PC-9 (cell line): ENCODE measurements around the gene VAT1L. TPM values are rescaled to one million over a fixed set of nuclear protein-coding genes. Genes with fewer than 3 reads are reported as not detected.

ENCODE experiments used
- BruUV-seq: library from RNA; stranded (reverse); fragments of 400-500 nt; replicated peaks from 2 replicates; lab custom pipeline; 2021; lab: Mats Ljungman, UMichigan
- CTCF ChIA-PET: fragments of 300-600 bp; sonication (Branson Sonifier 250); formaldehyde crosslinking; loops from one replicate; lab custom pipeline; 2022; ENCODE audit warnings: antibody characterized with exemption; lab: Charles Lee
- POLR2A ChIA-PET: fragments of 300-600 bp; sonication (Branson Sonifier 250); formaldehyde crosslinking; loops from one replicate; lab custom pipeline; 2022; ENCODE audit warnings: antibody characterized with exemption; ENCODE audit not compliant: unreplicated experiment; lab: Charles Lee
- DNase-seq, 2 experiments: peaks; one replicate each; pipeline versions ENCODE4 v3.0.0 to v3.0.0-alpha.2; 2015 to 2022; ENCODE audit warnings: mixed read lengths in 1 of 2
- H2AFZ ChIP-seq: fragments of 200-600 bp; sonication (generic); 2 replicates; pipeline ENCODE4 v1.8.1; 2017; ENCODE audit warnings: antibody characterized with exemption
- H3F3A ChIP-seq: fragments of 200-600 bp; sonication (generic); 2 replicates; pipeline ENCODE4 v1.8.1; 2017; ENCODE audit warnings: antibody characterized with exemption, mild to moderate bottlenecking, low read depth; ENCODE audit not compliant: insufficient read depth
- H3K27ac ChIP-seq: fragments of 200-600 bp; sonication (generic); 2 replicates; pipeline ENCODE4 v1.6.1; 2016; ENCODE audit warnings: mixed run types
- H3K27me3 ChIP-seq: fragments of 200-600 bp; sonication (generic); 2 replicates; pipeline ENCODE4 v1.6.1; 2016; ENCODE audit warnings: low read depth, mixed run types; ENCODE audit not compliant: insufficient read depth
- H3K36me3 ChIP-seq: fragments of 200-600 bp; sonication (generic); 2 replicates; pipeline ENCODE4 v1.6.1; 2016; ENCODE audit warnings: low read depth, mixed run types
- H3K4me1 ChIP-seq: fragments of 200-600 bp; sonication (generic); replicated peaks from 2 replicates; pipeline ENCODE4 v1.6.1; 2016; ENCODE audit warnings: mixed run types; ENCODE audit not compliant: insufficient read depth
- H3K4me2 ChIP-seq: fragments of 200-600 bp; sonication (generic); 2 replicates; pipeline ENCODE4 v1.6.1; 2017; ENCODE audit warnings: mixed run types
- H3K4me3 ChIP-seq: fragments of 200-600 bp; sonication (generic); 2 replicates; pipeline ENCODE4 v1.6.1; 2016; ENCODE audit warnings: mixed run types
- H3K79me2 ChIP-seq: fragments of 200-600 bp; sonication (generic); 2 replicates; pipeline ENCODE4 v1.6.1; 2017; ENCODE audit warnings: low read depth, mixed run types
- H3K9me2 ChIP-seq: fragments of 200-600 bp; sonication (generic); 2 replicates; pipeline ENCODE4 v1.8.1; 2017; ENCODE audit warnings: mild to moderate bottlenecking; ENCODE audit not compliant: insufficient read depth
- H3K9me3 ChIP-seq: fragments of 200-600 bp; sonication (generic); 2 replicates; pipeline ENCODE4 v1.8.1; 2016; ENCODE audit warnings: low read depth; ENCODE audit not compliant: insufficient read depth
- H4K20me1 ChIP-seq: fragments of 200-600 bp; sonication (generic); 2 replicates; pipeline ENCODE4 v1.8.1; 2017; ENCODE audit not compliant: insufficient read depth
- CTCF ChIP-seq: fragments of 200-600 bp; sonication (generic); conservative IDR thresholded peaks from 2 replicates; pipeline ENCODE4 v1.6.1; 2017; ENCODE audit warnings: mixed run types, antibody characterized with exemption, mild to moderate bottlenecking, moderate library complexity
- EZH2 ChIP-seq: fragments of 200-600 bp; sonication (generic); IDR thresholded peaks from 2 replicates; pipeline ENCODE4 v1.8.0; 2017; ENCODE audit warnings: antibody characterized with exemption, low read depth
- intact Hi-C: fragments of 100-400 bp; cut with micrococcal nuclease; formaldehyde crosslinking; loops from one replicate; pipeline ENCODE4 v1.10.0; 2022; ENCODE audit not compliant: unreplicated experiment
- total RNA-seq: library from RNA; stranded (reverse); gene quantifications from 2 replicates; pipeline ENCODE4 v1.2.3, GENCODE V29; 2021

Gene VAT1L
- total RNA-seq, 1 experiment from 2014 or later: not detected

DNA sequence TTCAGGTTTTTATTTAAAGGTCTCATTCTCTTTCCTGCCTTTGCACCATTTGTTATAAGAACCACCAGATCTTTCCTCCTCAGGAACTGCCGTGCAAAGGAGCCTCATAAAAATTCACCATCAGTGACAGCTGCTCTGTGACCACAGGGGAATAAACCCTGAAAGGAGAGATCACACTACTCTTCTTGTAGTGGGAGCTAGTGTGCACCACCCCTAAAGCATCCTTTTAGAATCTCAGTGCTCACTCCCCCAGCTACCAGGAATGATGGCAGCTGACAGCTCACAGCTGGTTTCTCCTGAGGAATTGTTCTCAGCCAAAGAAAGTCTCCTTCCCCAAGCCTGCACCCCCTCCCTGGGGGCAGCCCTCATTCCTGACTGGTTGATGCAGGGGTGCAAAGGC, 18.7 kb downstream of the VAT1L start:
- H3K4me3 ChIP-seq: no peak overlapping the region
- CTCF ChIA-PET: no interaction called here
- POLR2A ChIA-PET: no interaction called here
- H3K9me2 ChIP-seq: no peaks in the 10 kb centered on the region
- H4K20me1 ChIP-seq: no peaks in the 10 kb centered on the region
- no peak overlapping the region for H3K27ac ChIP-seq
- H3K79me2 ChIP-seq: no peaks in the 10 kb centered on the region
- no peak for DNase-seq
- no peak overlapping the region for H2AFZ ChIP-seq
- H3K4me2 ChIP-seq: no peak overlapping the region
- no peak for TF ChIP-seq EZH2
- peaks cover 59% of the 10 kb centered on the region for H3K27me3 ChIP-seq
- no peaks in the 10 kb centered on the region for H3K36me3 ChIP-seq
- no peaks in the 10 kb centered on the region for H3K4me1 ChIP-seq
- BruUV-seq: no TSS peak
- intact Hi-C loops: no loop called here
- H3F3A ChIP-seq: no peaks in the 10 kb centered on the region
- H3K9me3 ChIP-seq: no peaks in the 10 kb centered on the region

GRCh38 chr16:77812856-77813500, 24.6 kb downstream of the VAT1L start:
- no peak overlapping the region for H3K4me3 ChIP-seq
- H3K27ac ChIP-seq: no peak overlapping the region
- DNase-seq: no peak
- no peaks in the 10 kb centered on the region for H4K20me1 ChIP-seq
- no peaks in the 10 kb centered on the region for H3K9me3 ChIP-seq
- H2AFZ ChIP-seq: no peak overlapping the region
- H3K36me3 ChIP-seq: no peaks in the 10 kb centered on the region
- H3K27me3 ChIP-seq: peaks cover 36% of the 10 kb centered on the region
- intact Hi-C loops: no loop called here
- CTCF ChIA-PET: no interaction called here
- no TSS peak for BruUV-seq
- no peaks in the 10 kb centered on the region for H3F3A ChIP-seq
- H3K4me1 ChIP-seq: no peaks in the 10 kb centered on the region
- no peak overlapping the region for H3K4me2 ChIP-seq
- POLR2A ChIA-PET: no interaction called here
- no peaks in the 10 kb centered on the region for H3K9me2 ChIP-seq
- H3K79me2 ChIP-seq: no peaks in the 10 kb centered on the region
- TF ChIP-seq CTCF: no peak
- TF ChIP-seq EZH2: no peak

DNA sequence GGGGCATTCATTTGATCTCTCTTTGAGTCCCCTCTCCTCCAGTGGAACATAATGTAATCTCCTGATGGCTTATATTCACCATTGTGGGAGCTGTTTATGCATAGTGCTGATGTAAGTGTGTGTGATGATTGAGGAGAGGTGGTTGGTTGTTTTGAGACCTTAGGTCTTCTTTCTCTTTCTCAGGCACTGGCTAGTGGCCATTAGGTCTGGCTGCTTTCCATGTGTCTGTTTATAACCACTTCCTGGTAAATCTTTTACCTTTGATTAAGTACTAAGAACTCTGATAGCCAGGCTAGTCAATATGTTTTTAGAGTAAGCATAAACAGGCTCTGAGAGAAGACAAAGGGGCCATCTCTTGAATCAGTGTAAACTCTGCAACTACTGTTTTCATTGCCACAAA, 27.9 kb downstream of the VAT1L start:
- no peaks in the 10 kb centered on the region for H3K4me1 ChIP-seq
- H3K79me2 ChIP-seq: no peaks in the 10 kb centered on the region
- BruUV-seq: no TSS peak
- peaks cover 29% of the 10 kb centered on the region for H3K27me3 ChIP-seq
- ChIA-PET CTCF (no interaction called here), POLR2A (no interaction called here)
- TF ChIP-seq EZH2 (no peak), CTCF (no peak)
- no peak overlapping the region for H3K27ac ChIP-seq
- H4K20me1 ChIP-seq: no peaks in the 10 kb centered on the region
- intact Hi-C loops: no loop called here
- H3K4me3 ChIP-seq: no peak overlapping the region
- H2AFZ ChIP-seq: no peak overlapping the region
- H3K9me3 ChIP-seq: no peaks in the 10 kb centered on the region
- H3K36me3 ChIP-seq: no peaks in the 10 kb centered on the region
- H3K9me2 ChIP-seq: no peaks in the 10 kb centered on the region
- DNase-seq: no peak
- no peak overlapping the region for H3K4me2 ChIP-seq
- no peaks in the 10 kb centered on the region for H3F3A ChIP-seq

- Histone ChIP-seq H3K36me3 (no peaks in the 10 kb centered on the region), H3F3A (no peaks in the 10 kb centered on the region), H3K9me2 (no peaks in the 10 kb centered on the region), H3K4me2 (no peak overlapping the region), H3K27ac (no peak overlapping the region), H3K4me1 (no peaks in the 10 kb centered on the region), H3K4me3 (no peak overlapping the region), H3K79me2 (no peaks in the 10 kb centered on the region), H2AFZ (no peak overlapping the region), H3K27me3 (peaks cover 46% of the 10 kb centered on the region), H3K9me3 (no peaks in the 10 kb centered on the region), H4K20me1 (no peaks in the 10 kb centered on the region)
- ChIA-PET CTCF (no interaction called here), POLR2A (no interaction called here)
- no peak for DNase-seq
- intact Hi-C loops: no loop called here
- BruUV-seq: no TSS peak
- TF ChIP-seq CTCF (no peak), EZH2 (no peak)
Measured at GRCh38 chr16:77820340-77820739, 32.0 kb downstream of the VAT1L start.
